Coronary artery (tissue), 2 donors: ENCODE results near the gene PTH1R.
A peak's percentile ranks its signal among the peaks of the same experiment; 100 is the strongest.

Experiments used
- DNase-seq: peaks from one replicate; pipeline ENCODE4 v3.0.0-alpha.2; 2017; ENCODE audit warnings: low spot score
- H3K27ac ChIP-seq, 2 donors: fragments of 200-600 bp; sonication (generic); one replicate each; pipeline ENCODE4 v1.5.1; 2016 to 2019
- H3K4me3 ChIP-seq: fragments of 200-600 bp; sonication (generic); 2 replicates; pipeline ENCODE4 v1.5.1; 2016; ENCODE audit warnings: mild to moderate bottlenecking, moderate library complexity
- TF ChIP-seq, protein P1 (sequence below): fragments of 200-600 bp; sonication (generic); IDR thresholded peaks from one replicate; pipeline ENCODE4 v1.5.1; 2019; ENCODE audit warnings: antibody characterized with exemption

The PTH1R gene

DNA sequence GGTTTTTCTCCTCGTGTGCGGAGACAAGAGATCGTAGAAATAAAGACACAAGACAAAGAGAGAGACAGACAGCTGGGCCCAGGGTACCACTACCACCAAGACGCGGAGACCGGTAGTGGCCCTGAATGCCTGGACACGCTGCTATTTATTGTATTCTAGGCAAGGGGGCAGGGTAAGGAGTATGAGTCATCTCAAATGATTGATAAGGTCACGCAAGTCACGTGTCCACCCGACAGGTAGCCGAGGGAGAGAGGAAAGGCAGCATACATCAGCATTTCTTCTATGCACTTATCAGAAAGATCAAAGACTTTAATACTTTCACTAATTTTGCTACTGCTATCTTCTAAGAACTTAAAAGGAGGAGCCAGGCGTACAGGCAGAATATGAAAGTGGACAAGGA, 42.5 kb upstream of the PTH1R start:
- DNase-seq, result no peak
- TF ChIP-seq, protein P1, sequence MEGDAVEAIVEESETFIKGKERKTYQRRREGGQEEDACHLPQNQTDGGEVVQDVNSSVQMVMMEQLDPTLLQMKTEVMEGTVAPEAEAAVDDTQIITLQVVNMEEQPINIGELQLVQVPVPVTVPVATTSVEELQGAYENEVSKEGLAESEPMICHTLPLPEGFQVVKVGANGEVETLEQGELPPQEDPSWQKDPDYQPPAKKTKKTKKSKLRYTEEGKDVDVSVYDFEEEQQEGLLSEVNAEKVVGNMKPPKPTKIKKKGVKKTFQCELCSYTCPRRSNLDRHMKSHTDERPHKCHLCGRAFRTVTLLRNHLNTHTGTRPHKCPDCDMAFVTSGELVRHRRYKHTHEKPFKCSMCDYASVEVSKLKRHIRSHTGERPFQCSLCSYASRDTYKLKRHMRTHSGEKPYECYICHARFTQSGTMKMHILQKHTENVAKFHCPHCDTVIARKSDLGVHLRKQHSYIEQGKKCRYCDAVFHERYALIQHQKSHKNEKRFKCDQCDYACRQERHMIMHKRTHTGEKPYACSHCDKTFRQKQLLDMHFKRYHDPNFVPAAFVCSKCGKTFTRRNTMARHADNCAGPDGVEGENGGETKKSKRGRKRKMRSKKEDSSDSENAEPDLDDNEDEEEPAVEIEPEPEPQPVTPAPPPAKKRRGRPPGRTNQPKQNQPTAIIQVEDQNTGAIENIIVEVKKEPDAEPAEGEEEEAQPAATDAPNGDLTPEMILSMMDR, result no peak
- Histone ChIP-seq H3K4me3 (no peak overlapping the region), H3K27ac (no peak overlapping the region)

DNA sequence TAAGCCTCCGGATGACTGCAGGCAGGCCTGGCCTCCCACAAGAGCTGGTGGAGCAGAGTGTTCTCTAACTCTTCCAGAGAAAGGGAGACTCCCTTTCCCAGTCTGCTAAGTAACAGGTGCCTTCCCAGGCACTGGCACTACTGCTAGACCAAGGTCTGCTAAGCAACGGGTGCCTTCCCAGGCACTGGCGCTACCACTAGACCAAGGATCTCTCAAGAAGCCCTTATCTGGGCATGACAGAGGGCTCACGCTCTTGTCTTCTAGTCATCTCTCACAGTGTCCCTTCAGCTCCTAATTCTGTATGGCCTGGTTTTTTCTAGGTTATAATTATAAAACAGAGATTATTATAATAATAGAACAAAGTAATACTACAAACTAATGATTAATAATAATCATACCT, 42.0 kb upstream of the PTH1R start:
- no peak for DNase-seq
- no peak overlapping the region for H3K27ac ChIP-seq
- no peak overlapping the region for H3K4me3 ChIP-seq
- TF ChIP-seq, protein P1, result no peak

DNA sequence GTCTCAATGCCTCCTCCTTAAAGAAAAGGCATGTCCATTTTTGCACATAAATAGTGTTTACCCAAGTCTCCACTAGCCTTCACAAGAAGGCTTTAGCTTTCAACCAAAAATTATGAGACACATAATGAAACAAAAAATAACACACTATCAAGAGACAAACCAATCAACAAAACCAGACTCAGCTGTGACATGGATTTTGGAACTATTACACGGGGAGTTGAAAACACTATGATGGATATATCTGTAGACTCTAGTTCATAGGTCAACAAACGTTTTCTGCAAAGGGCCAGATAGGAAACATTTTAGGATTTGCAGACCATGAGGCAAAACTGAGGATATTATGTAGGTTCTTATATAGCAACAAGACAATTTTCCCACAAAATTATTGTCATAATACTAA, 39.2 kb upstream of the PTH1R start:
- no peak overlapping the region for H3K4me3 ChIP-seq
- TF ChIP-seq, protein P1, result no peak
- DNase-seq, result no peak
- no peak overlapping the region for H3K27ac ChIP-seq

DNA sequence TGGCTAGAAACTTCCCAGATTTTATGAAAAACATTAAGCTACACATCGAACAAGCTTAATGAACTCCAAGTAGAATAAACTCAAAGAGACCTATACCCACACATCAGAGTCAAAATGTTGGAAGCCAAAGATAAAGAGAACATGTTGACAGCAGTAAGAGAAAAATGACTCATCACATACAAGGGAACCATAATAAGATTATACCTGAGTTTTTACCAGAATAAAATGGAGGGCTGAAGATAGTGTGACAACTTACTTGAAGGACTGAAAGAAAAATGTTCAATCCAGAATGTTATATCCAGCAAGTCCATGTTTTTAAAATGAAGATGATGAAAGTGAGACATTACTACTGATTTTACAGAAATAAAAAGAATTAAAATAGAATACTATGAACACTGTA, 37.0 kb upstream of the PTH1R start:
- TF ChIP-seq, protein P1, result no peak
- DNase-seq, result no peak
- H3K27ac ChIP-seq, result no peak overlapping the region

DNA sequence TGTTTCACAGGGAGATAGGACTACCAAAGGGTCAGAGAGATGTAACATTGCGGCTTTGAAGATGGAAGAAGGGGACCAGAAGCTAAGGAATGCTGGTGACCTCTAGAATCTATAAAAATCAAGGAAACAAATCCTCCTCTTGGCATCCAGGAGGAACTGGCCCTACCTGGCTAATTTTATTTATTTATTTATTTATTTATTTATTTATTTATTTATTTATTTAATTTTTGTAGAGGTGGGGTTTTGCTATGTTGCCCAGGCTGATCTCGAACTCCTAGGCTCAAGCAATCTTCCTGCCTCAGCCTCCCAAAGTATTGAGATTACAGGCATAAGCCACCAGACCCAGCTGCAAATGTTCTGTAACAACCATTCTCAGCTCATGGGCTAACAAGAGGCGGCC, 34.0 kb upstream of the PTH1R start:
- no peak overlapping the region for H3K4me3 ChIP-seq
- TF ChIP-seq, protein P1, result no peak
- no peak overlapping the region for H3K27ac ChIP-seq
- DNase-seq, result no peak

More for the DNA sequence above, 37.0 kb upstream of the PTH1R start:
- no peak overlapping the region for H3K4me3 ChIP-seq

DNA sequence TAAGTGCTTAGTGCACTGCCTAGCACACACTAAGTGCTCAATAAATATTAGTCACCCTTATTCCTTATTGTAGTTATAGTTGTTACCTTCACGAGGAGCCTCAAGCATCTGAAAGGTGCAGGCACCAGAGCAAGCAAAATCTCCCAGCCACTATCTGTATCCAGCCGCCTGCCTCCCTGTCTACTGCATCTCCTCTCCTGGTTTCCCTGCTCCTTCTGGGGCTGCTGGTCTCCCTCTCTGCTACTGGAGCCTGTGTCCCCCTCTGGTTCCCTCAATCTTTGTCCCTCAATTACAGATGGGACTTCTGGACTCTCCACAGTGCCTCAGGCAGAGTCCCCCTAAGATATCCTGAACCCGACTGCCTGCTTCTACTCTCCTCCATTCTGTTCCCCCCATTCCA, 33.1 kb upstream of the PTH1R start:
- no peak for DNase-seq
- peak overlapping the region in 1 of 2 donors; percentile 87 for H3K27ac ChIP-seq
- TF ChIP-seq, protein P1, result no peak

DNA sequence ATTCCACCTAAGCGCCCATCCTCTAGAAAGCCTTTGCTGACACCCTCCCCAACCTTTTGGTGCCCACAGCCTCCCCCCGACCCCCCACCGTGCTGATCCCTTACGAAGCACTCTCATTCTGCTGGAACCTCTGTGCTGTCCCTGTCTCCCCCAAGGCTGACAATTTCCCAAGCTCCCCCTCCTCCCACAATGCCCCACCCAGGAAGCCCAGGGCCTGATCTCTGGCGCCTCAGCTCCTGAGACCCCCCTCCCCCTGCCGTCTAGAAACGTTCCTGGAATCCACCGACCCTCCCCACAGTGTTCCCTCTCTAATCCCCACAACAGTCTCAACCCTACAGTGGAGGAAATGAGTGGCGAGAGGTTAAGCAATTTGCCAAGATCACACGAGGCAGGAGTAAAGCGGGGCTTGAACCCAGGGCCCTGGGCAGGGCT, 32.6 kb upstream of the PTH1R start:
- peak overlapping the region; percentile 71 to 87 for H3K27ac ChIP-seq

More for the DNA sequence above, 33.1 kb upstream of the PTH1R start:
- no peak overlapping the region for H3K4me3 ChIP-seq

More for the DNA sequence above, 32.6 kb upstream of the PTH1R start:
- TF ChIP-seq, protein P1, result no peak
- H3K4me3 ChIP-seq, result peak overlapping the region; percentile 77
- DNase-seq, result no peak
